A673 (cell line): ENCODE results near the gene NRXN2. TPM values are rescaled to one million over a fixed set of nuclear protein-coding genes. Genes with fewer than 3 reads are reported as not detected.

Source experiments
- BruUV-seq: library from RNA; stranded (reverse); fragments of 400-500 nt; replicated peaks from 2 replicates; lab custom pipeline; 2021; lab: Mats Ljungman, UMichigan
- CTCF ChIA-PET: fragments of 300-600 bp; sonication (Branson Sonifier 250); formaldehyde crosslinking; loops from one replicate; lab custom pipeline; 2022; ENCODE audit warnings: antibody characterized with exemption; lab: Charles Lee
- POLR2A ChIA-PET: fragments of 300-600 bp; sonication (Branson Sonifier 250); formaldehyde crosslinking; loops from one replicate; lab custom pipeline; 2022; ENCODE audit warnings: antibody characterized with exemption; ENCODE audit not compliant: low non-redundant PET; lab: Charles Lee
- DNase-seq: peaks from one replicate; pipeline ENCODE4 v3.0.0-alpha.2; 2015; ENCODE audit warnings: low spot score
- H3K27ac ChIP-seq: fragments of 200-600 bp; sonication (generic); 2 replicates; pipeline ENCODE4 v1.5.1; 2016; ENCODE audit warnings: mixed run types, low read depth, mild to moderate bottlenecking, mixed read lengths, antibody characterized with exemption, low read length; ENCODE audit not compliant: poor library complexity, severe bottlenecking
- H3K27me3 ChIP-seq: fragments of 200-600 bp; sonication (generic); replicated peaks from 2 replicates; pipeline ENCODE4 v1.6.1; 2017; ENCODE audit warnings: mixed run types, low read depth, mild to moderate bottlenecking, mixed read lengths, antibody characterized with exemption, low read length; ENCODE audit not compliant: insufficient read depth, poor library complexity
- H3K36me3 ChIP-seq: fragments of 200-600 bp; sonication (generic); 2 replicates; pipeline ENCODE4 v1.6.1; 2016; ENCODE audit warnings: mixed run types, mild to moderate bottlenecking, mixed read lengths, antibody characterized with exemption, low read length; ENCODE audit not compliant: insufficient read depth, poor library complexity, severe bottlenecking
- H3K4me1 ChIP-seq: fragments of 200-600 bp; sonication (generic); 2 replicates; pipeline ENCODE4 v1.6.1; 2017; ENCODE audit warnings: mixed run types, mild to moderate bottlenecking, mixed read lengths, antibody characterized with exemption, low read length; ENCODE audit not compliant: insufficient read depth, poor library complexity, severe bottlenecking
- H3K4me3 ChIP-seq: fragments of 200-600 bp; sonication (generic); 2 replicates; pipeline ENCODE4 v1.5.1; 2016; ENCODE audit warnings: low read depth, mixed run types, mild to moderate bottlenecking, mixed read lengths, low read length; ENCODE audit not compliant: poor library complexity, severe bottlenecking
- H3K9me3 ChIP-seq: fragments of 200-600 bp; sonication (generic); 2 replicates; pipeline ENCODE4 v1.6.1; 2016; ENCODE audit warnings: mixed run types, low read depth, mild to moderate bottlenecking, mixed read lengths, antibody characterized with exemption, low read length; ENCODE audit not compliant: poor library complexity, severe bottlenecking
- EZH2 ChIP-seq: fragments of 200-600 bp; sonication (generic); IDR thresholded peaks from 2 replicates; pipeline ENCODE4 v1.6.1; 2017; ENCODE audit warnings: borderline replicate concordance, low read depth, mild to moderate bottlenecking, mixed read lengths, antibody characterized with exemption, low read length; ENCODE audit not compliant: poor library complexity, severe bottlenecking
- intact Hi-C: fragments of 100-400 bp; cut with micrococcal nuclease; formaldehyde crosslinking; loops from one replicate; pipeline ENCODE4 v1.10.0; 2022; ENCODE audit not compliant: unreplicated experiment
- total RNA-seq: library from RNA; stranded (reverse); gene quantifications from 2 replicates; pipeline ENCODE4 v1.2.3, GENCODE V29; 2021
- TF ChIP-seq, protein P1 (sequence below): fragments of 300-800, 200-600 bp; sonication (generic); conservative IDR thresholded peaks from 2 replicates; pipeline ENCODE4 v1.5.1; 2017; ENCODE audit warnings: low read depth, mild to moderate bottlenecking, antibody characterized with exemption, low read length, moderate library complexity, mixed read lengths

NRXN2 gene
- total RNA-seq, 1 experiment from 2014 or later: 5.0 TPM

DNA sequence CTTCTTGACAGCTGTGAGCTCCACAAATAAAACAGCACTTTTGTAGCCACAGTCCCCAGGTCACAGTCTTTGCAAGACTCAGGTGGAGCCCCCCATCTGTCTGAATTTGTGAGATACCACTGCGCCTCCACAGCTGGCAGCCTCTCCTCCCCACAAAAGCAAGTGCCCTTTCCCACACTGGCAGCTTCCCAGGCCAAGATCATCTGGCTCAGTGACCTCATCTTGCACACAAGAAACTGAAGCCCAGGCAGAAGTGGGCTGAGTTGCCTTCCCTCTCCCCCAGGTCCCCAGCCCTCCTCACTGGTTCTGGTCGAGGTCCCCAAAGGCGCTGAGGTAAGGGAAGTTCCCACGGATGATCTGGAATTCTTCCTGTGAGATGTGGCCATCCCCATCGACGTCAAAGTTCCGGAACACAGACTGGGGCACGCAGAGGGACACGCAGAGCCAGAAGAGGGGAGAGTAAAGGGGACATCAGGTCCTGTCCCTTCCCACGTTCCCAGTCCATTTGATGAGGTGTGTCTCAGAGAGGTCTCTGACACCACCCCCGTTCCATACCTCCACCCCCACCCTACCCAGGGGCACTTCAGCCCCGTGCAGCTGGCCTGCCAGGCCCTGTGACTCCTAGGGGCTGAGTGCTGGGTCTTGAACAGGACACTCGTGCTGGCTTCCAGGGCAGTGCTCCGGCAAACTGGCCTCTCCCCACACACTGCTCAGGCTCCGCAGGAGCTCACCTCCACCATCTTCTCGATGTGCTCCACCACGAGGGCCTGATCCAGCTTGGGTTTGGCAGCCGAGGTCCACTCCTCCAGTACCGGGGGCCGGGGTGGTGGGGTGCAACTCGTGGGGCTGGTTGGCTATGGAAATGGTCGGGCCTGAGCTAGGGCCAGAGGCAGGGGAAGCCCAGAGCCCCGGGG is 12.1 kb upstream of the NRXN2 start:
- Histone ChIP-seq H3K27me3 (no peaks in the 10 kb centered on the region), H3K9me3 (no peaks in the 10 kb centered on the region), H3K4me1 (peaks cover under 1% of the 10 kb centered on the region), H3K27ac (no peak overlapping the region), H3K36me3 (no peaks in the 10 kb centered on the region), H3K4me3 (no peak overlapping the region)
- intact Hi-C loops: no loop called here
- ChIA-PET CTCF (no interaction called here), POLR2A (interaction anchor here (0.6 kb wide), 1 partner anchor 1141 kb away, joined by 3 read pairs; no protein-coding TSS in a partner anchor)
- BruUV-seq: no TSS peak
- TF ChIP-seq, protein P1, sequence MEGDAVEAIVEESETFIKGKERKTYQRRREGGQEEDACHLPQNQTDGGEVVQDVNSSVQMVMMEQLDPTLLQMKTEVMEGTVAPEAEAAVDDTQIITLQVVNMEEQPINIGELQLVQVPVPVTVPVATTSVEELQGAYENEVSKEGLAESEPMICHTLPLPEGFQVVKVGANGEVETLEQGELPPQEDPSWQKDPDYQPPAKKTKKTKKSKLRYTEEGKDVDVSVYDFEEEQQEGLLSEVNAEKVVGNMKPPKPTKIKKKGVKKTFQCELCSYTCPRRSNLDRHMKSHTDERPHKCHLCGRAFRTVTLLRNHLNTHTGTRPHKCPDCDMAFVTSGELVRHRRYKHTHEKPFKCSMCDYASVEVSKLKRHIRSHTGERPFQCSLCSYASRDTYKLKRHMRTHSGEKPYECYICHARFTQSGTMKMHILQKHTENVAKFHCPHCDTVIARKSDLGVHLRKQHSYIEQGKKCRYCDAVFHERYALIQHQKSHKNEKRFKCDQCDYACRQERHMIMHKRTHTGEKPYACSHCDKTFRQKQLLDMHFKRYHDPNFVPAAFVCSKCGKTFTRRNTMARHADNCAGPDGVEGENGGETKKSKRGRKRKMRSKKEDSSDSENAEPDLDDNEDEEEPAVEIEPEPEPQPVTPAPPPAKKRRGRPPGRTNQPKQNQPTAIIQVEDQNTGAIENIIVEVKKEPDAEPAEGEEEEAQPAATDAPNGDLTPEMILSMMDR: no peak
- no peak for TF ChIP-seq EZH2
- DNase-seq: no peak

DNA sequence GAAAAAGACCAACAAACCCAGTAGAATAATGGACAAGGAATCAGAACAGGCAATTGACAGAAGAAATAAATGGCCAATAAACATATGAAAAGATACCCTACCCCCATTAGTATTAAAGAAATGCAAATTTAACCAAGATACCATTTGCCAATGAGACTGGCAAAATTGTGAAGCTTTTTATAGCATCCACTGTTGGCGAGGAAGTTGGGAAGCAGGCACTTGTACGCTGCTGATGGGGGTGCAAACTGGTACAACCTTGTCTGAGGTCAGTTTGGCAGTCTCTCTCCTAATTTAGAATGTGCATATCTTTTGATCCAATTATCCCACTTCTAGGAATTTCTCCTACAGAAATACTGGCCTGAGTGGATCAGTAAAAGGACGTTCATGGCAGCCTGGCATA is 8.6 kb upstream of the NRXN2 start:
- no peak overlapping the region for H3K4me3 ChIP-seq
- TF ChIP-seq, protein P1: no peak
- no peak for TF ChIP-seq EZH2
- no peak overlapping the region for H3K27ac ChIP-seq
- POLR2A ChIA-PET: no interaction called here
- no peak for DNase-seq
- CTCF ChIA-PET: no interaction called here
- H3K9me3 ChIP-seq: no peaks in the 10 kb centered on the region
- H3K27me3 ChIP-seq: no peaks in the 10 kb centered on the region
- H3K36me3 ChIP-seq: no peaks in the 10 kb centered on the region
- no TSS peak for BruUV-seq
- peaks cover 3% of the 10 kb centered on the region for H3K4me1 ChIP-seq
- intact Hi-C loops: no loop called here

DNA sequence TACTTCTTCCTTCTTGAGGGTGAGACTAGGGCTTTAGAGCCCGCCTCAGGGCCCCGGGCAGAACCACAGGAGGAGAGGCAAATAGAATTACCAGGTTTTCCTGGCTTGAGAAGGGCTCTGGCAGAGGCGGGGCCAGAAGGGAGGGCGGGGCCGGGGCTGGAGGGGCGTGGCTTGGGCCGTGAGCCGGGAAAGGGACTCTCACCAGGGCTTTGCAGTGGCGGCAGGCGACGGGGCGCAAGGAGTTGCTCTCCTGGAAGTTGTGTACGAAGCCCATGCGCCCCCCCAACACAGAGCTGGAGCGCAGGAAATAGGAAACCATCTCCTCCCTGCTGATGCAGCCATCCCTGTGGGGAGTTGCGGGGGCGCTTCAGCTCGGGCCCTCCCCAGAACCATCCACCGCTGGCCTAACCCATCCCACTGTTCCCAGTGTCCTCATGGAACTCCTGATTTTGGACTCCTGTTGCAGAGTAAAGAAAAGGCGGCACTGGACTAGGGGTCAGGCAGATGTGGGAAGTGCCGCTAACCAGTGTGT is 6.9 kb upstream of the NRXN2 start:
- H3K4me1 ChIP-seq: peaks cover 3% of the 10 kb centered on the region
- peak; percentile 68 for DNase-seq
- ChIA-PET POLR2A (no interaction called here), CTCF (no interaction called here)
- no peaks in the 10 kb centered on the region for H3K27me3 ChIP-seq
- no peaks in the 10 kb centered on the region for H3K9me3 ChIP-seq
- H3K27ac ChIP-seq: no peak overlapping the region
- H3K36me3 ChIP-seq: no peaks in the 10 kb centered on the region
- H3K4me3 ChIP-seq: no peak overlapping the region
- intact Hi-C loops: no loop called here
- TF ChIP-seq, protein P1: no peak
- no peak for TF ChIP-seq EZH2
- BruUV-seq: no TSS peak
